ENCODE results near the gene NOS1.
A peak's percentile ranks its signal among the peaks of the same experiment; 100 is the strongest.

The NOS1 gene

DNA sequence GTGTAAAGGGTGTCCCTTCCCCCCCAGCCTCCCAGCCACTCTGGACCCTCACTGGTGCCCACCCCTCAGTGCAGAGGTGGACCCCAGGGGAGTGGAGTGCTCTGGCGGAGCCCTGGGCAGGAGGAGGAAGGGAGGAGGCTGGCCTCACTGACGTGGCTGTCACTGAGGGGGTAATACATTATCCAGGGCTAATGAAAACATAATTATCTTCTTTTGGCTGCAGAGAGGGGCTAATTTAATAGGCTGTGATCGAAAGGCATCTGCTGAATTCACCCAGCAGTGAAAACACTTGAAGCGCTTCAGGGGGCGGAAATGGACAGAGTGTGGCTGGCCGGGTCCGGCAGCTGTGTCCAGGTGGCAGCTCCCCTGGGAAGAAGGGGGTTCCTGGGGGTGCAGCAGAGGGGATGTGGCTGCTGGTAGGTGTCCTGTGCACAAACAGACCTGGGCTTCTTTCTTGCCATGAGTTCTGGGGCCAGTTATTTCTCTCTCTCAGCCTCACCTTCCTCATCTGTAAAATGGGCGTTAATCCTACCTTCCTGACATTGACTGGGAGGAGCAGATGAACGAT, 3.7 kb upstream of the NOS1 start:
- DNase-seq: no peak
- Histone ChIP-seq H3K18ac (ENCODE audit: low read length) (no peak overlapping the region), H3K23ac (ENCODE audit: low read length) (no peak overlapping the region), H2AFZ (ENCODE audit: insufficient read depth, low read length, poor library complexity) (no peak overlapping the region), H3K4me2 (ENCODE audit: low read length) (no peak overlapping the region), H2AK5ac (ENCODE audit: low read length) (no peak overlapping the region), H2BK12ac (ENCODE audit: low read length) (no peak overlapping the region), H3K9me3 (ENCODE audit: insufficient read depth, low read depth, low read length) (no peaks in the 10 kb centered on the region), H3K27ac (ENCODE audit: low read depth, low read length) (no peak overlapping the region), H3K27me3 (ENCODE audit: insufficient read depth, low read length) (peaks cover 36% of the 10 kb centered on the region), H3K4me3 (ENCODE audit: low read depth, low read length) (no peak overlapping the region), H2BK5ac (ENCODE audit: low read depth, low read length, poor library complexity) (no peak overlapping the region), H3K14ac (ENCODE audit: low read length) (no peak overlapping the region), H3K79me2 (ENCODE audit: control insufficient read depth, insufficient read depth, low read length, poor library complexity) (no peaks in the 10 kb centered on the region), H2BK120ac (ENCODE audit: insufficient read depth, low read length, poor library complexity) (no peak overlapping the region), H3K9ac (ENCODE audit: low read length) (no peak overlapping the region), H3K36me3 (ENCODE audit: control insufficient read depth in 1 of 2, insufficient read depth in 2 of 2, low read length in 2 of 2) (no peaks in the 10 kb centered on the region), H4K91ac (ENCODE audit: low read depth, low read length) (no peak overlapping the region), H3K4ac (ENCODE audit: low read depth, low read length) (no peak overlapping the region), H4K12ac (ENCODE audit: low read depth, low read length) (no peak overlapping the region), H3K4me1 (ENCODE audit: control insufficient read depth in 1 of 2, insufficient read depth in 2 of 2, low read length in 2 of 2) (no peaks in the 10 kb centered on the region), H4K8ac (ENCODE audit: low read depth, low read length) (no peak overlapping the region), H3K79me1 (ENCODE audit: low read length) (no peaks in the 10 kb centered on the region)
- WGBS (ENCODE audit: extremely low coverage, insufficient coverage, insufficient read length): no CpG with 5 or more reads among the region's 9 CpGs

DNA sequence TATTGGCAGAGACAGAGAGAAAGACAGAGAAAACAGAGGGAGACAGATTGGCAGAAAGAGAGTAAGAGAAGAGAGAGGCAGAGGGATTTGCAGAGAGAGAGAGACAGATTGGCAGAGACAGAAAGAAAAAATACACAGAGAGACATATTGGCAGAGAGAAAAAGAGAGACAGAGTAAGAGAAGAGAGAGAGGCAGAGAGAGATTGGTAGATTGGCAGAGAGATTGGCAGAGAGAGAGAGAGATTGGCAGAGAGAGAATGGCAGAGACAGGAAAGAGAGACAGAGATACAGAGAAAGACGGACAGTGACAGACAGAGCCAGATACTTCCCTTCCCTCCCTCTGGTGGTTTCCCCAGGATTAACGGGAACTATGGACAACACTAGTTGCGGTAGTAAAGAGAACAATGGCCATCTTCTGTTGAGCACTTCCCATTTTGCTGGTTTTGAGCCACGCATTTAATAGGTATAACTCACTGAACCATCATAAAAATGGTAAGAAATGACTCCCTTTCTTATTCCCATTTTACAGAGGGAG, 2.6 kb upstream of the NOS1 start:
- H3K23ac ChIP-seq (ENCODE audit: low read length): no peak overlapping the region
- H3K79me2 ChIP-seq (ENCODE audit: control insufficient read depth, insufficient read depth, low read length, poor library complexity): no peaks in the 10 kb centered on the region
- H3K36me3 ChIP-seq (ENCODE audit: control insufficient read depth in 1 of 2, insufficient read depth in 2 of 2, low read length in 2 of 2): no peaks in the 10 kb centered on the region
- H2BK5ac ChIP-seq (ENCODE audit: low read depth, low read length, poor library complexity): no peak overlapping the region
- H4K12ac ChIP-seq (ENCODE audit: low read depth, low read length): no peak overlapping the region
- H2BK12ac ChIP-seq (ENCODE audit: low read length): no peak overlapping the region
- H2BK120ac ChIP-seq (ENCODE audit: insufficient read depth, low read length, poor library complexity): no peak overlapping the region
- H4K91ac ChIP-seq (ENCODE audit: low read depth, low read length): no peak overlapping the region
- no peak overlapping the region for H3K18ac ChIP-seq (ENCODE audit: low read length)
- peaks cover 44% of the 10 kb centered on the region for H3K27me3 ChIP-seq (ENCODE audit: insufficient read depth, low read length)
- no peak overlapping the region for H3K4me2 ChIP-seq (ENCODE audit: low read length)
- no peak overlapping the region for H3K27ac ChIP-seq (ENCODE audit: low read depth, low read length)
- DNase-seq: peak in 1 of 2 donors; percentile 40
- H3K9me3 ChIP-seq (ENCODE audit: insufficient read depth, low read depth, low read length): peaks cover 2% of the 10 kb centered on the region
- H3K4me1 ChIP-seq (ENCODE audit: control insufficient read depth in 1 of 2, insufficient read depth in 2 of 2, low read length in 2 of 2): no peaks in the 10 kb centered on the region
- H2AK5ac ChIP-seq (ENCODE audit: low read length): no peak overlapping the region
- H3K14ac ChIP-seq (ENCODE audit: low read length): no peak overlapping the region
- no peak overlapping the region for H3K4ac ChIP-seq (ENCODE audit: low read depth, low read length)
- no peak overlapping the region for H3K4me3 ChIP-seq (ENCODE audit: low read depth, low read length)
- no peaks in the 10 kb centered on the region for H3K79me1 ChIP-seq (ENCODE audit: low read length)
- H4K8ac ChIP-seq (ENCODE audit: low read depth, low read length): no peak overlapping the region
- no peak overlapping the region for H2AFZ ChIP-seq (ENCODE audit: insufficient read depth, low read length, poor library complexity)
- H3K9ac ChIP-seq (ENCODE audit: low read length): no peak overlapping the region
- WGBS (ENCODE audit: extremely low coverage, insufficient coverage, insufficient read length): no CpG with 5 or more reads among the region's 4 CpGs

DNA sequence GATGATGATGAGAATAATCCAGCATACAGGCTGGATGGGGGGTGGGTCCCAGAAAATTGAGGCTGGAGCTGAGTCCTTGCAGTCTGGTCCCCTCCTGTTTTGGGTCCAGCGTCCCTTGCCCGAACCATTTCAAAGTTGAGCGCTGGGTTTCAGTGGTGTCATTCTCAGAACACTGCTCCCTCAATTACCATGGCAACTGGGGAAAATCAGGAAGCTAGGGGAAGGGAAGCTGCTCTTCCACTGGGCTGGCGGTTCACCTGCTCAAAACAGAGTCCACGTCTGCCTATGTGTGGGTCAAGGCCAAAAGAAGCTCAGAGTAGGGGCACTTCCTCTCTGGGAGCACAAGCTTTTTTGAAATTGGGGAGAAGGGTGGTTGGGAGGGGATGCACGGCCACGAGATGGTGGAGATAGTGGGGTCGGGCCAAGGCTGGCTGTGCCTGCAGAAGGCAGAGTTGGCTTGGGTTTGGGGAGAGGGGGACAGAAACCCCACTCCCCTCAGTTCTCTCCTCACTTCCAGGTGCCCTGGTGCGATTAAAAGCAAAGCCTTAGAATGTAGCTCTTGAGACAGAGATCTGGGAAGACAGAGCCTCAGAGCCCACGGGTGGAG, 1.7 kb upstream of the NOS1 start:
- Histone ChIP-seq H3K18ac (ENCODE audit: low read length) (no peak overlapping the region), H3K79me2 (ENCODE audit: control insufficient read depth, insufficient read depth, low read length, poor library complexity) (no peaks in the 10 kb centered on the region), H3K36me3 (ENCODE audit: control insufficient read depth in 1 of 2, insufficient read depth in 2 of 2, low read length in 2 of 2) (no peaks in the 10 kb centered on the region), H2BK120ac (ENCODE audit: insufficient read depth, low read length, poor library complexity) (no peak overlapping the region), H3K27me3 (ENCODE audit: insufficient read depth, low read length) (peaks cover 48% of the 10 kb centered on the region), H3K23ac (ENCODE audit: low read length) (no peak overlapping the region), H2BK5ac (ENCODE audit: low read depth, low read length, poor library complexity) (no peak overlapping the region), H4K12ac (ENCODE audit: low read depth, low read length) (no peak overlapping the region), H3K27ac (ENCODE audit: low read depth, low read length) (no peak overlapping the region), H3K4me1 (ENCODE audit: control insufficient read depth in 1 of 2, insufficient read depth in 2 of 2, low read length in 2 of 2) (no peaks in the 10 kb centered on the region), H3K9me3 (ENCODE audit: insufficient read depth, low read depth, low read length) (peaks cover 2% of the 10 kb centered on the region), H3K14ac (ENCODE audit: low read length) (no peak overlapping the region), H3K4me2 (ENCODE audit: low read length) (no peak overlapping the region), H2AK5ac (ENCODE audit: low read length) (no peak overlapping the region), H3K4me3 (ENCODE audit: low read depth, low read length) (no peak overlapping the region), H3K4ac (ENCODE audit: low read depth, low read length) (no peak overlapping the region), H4K91ac (ENCODE audit: low read depth, low read length) (no peak overlapping the region), H2AFZ (ENCODE audit: insufficient read depth, low read length, poor library complexity) (no peak overlapping the region), H3K9ac (ENCODE audit: low read length) (no peak overlapping the region), H2BK12ac (ENCODE audit: low read length) (no peak overlapping the region), H3K79me1 (ENCODE audit: low read length) (no peaks in the 10 kb centered on the region), H4K8ac (ENCODE audit: low read depth, low read length) (no peak overlapping the region)
- WGBS (ENCODE audit: extremely low coverage, insufficient coverage, insufficient read length): no CpG with 5 or more reads among the region's 10 CpGs
- DNase-seq: no peak

DNA sequence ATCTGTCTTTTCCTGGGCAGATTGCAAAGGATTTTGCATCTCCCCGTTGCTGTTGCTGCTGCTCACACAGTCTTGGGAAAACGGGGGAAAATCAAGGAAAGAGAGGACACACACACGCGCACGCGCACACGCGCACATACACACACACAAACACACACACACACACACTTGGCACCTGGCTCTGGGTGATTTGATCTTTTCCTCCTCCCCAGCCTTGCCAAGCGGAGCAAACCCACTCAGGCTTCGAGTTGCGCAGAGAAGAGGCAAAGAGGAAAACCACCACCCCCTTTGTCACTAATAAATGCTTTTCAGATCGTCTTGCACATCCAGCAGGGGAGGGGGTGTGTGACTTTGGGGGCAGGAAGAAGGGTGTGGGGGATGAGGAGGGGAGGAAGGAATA, 965 bp upstream of the NOS1 start:
- H3K79me2 ChIP-seq (ENCODE audit: control insufficient read depth, insufficient read depth, low read length, poor library complexity): no peaks in the 10 kb centered on the region
- no peak overlapping the region for H2BK120ac ChIP-seq (ENCODE audit: insufficient read depth, low read length, poor library complexity)
- no peak overlapping the region for H3K9ac ChIP-seq (ENCODE audit: low read length)
- no peak overlapping the region for H2AFZ ChIP-seq (ENCODE audit: insufficient read depth, low read length, poor library complexity)
- H3K4me2 ChIP-seq (ENCODE audit: low read length): no peak overlapping the region
- no peaks in the 10 kb centered on the region for H3K36me3 ChIP-seq (ENCODE audit: control insufficient read depth in 1 of 2, insufficient read depth in 2 of 2, low read length in 2 of 2)
- H2BK12ac ChIP-seq (ENCODE audit: low read length): no peak overlapping the region
- H3K4me3 ChIP-seq (ENCODE audit: low read depth, low read length): no peak overlapping the region
- H3K18ac ChIP-seq (ENCODE audit: low read length): no peak overlapping the region
- H4K91ac ChIP-seq (ENCODE audit: low read depth, low read length): no peak overlapping the region
- H3K79me1 ChIP-seq (ENCODE audit: low read length): no peaks in the 10 kb centered on the region
- no peak overlapping the region for H2BK5ac ChIP-seq (ENCODE audit: low read depth, low read length, poor library complexity)
- no peak for DNase-seq
- no peak overlapping the region for H3K14ac ChIP-seq (ENCODE audit: low read length)
- H3K9me3 ChIP-seq (ENCODE audit: insufficient read depth, low read depth, low read length): peaks cover 2% of the 10 kb centered on the region
- H3K4me1 ChIP-seq (ENCODE audit: control insufficient read depth in 1 of 2, insufficient read depth in 2 of 2, low read length in 2 of 2): no peaks in the 10 kb centered on the region
- no peak overlapping the region for H4K12ac ChIP-seq (ENCODE audit: low read depth, low read length)
- no peak overlapping the region for H3K27ac ChIP-seq (ENCODE audit: low read depth, low read length)
- WGBS (ENCODE audit: extremely low coverage, insufficient coverage, insufficient read length): no CpG with 5 or more reads among the region's 12 CpGs
- H3K23ac ChIP-seq (ENCODE audit: low read length): no peak overlapping the region
- H3K27me3 ChIP-seq (ENCODE audit: insufficient read depth, low read length): peaks cover 52% of the 10 kb centered on the region
- H4K8ac ChIP-seq (ENCODE audit: low read depth, low read length): no peak overlapping the region
- no peak overlapping the region for H3K4ac ChIP-seq (ENCODE audit: low read depth, low read length)
- no peak overlapping the region for H2AK5ac ChIP-seq (ENCODE audit: low read length)

Measured in trophoblast cell (in vitro differentiated cells and primary cell).